HG03571 (cell line): Measurements from ENCODE around the gene CAMK1D.

Experiments used
- ATAC-seq: cut with Tn5 transposase; IDR thresholded peaks from one replicate; pipeline ENCODE4 v1.9.1; 2021; ENCODE audit not compliant: unreplicated experiment

CAMK1D gene

GRCh38 chr10:12781976-12782375 is 432.6 kb downstream of the CAMK1D start:
- no peak for ATAC-seq

DNA sequence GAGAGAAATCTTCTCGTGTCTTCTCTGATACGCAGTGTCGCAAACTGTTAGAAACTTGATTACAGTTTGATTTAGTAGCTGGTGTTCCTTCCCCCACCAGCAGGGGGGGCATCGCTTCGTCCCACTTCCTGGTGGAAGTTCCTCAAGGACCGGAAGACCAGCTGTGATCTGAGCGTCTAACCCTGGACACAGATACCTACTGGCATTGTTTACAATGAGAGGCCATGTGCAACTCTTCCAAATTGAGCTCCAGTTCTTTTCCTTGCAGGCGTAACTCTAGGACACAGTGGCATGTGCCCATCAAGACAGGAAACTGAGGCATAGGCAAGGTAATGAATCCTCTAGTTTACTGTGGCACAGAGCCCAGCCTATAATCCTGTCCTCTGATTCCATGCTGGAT is 433.2 kb downstream of the CAMK1D start:
- no peak for ATAC-seq

- no peak for ATAC-seq
These were observed 433.9 kb downstream of the CAMK1D start for GRCh38 chr10:12783293-12783692.

- no peak for ATAC-seq
These were observed 435.3 kb downstream of the CAMK1D start for GRCh38 chr10:12784646-12785045.

- no peak for ATAC-seq
These were observed 436.1 kb downstream of the CAMK1D start for GRCh38 chr10:12785415-12785831.

GRCh38 chr10:12787297-12787696 is 437.9 kb downstream of the CAMK1D start:
- ATAC-seq, result no peak

GRCh38 chr10:12788277-12788676 is 438.9 kb downstream of the CAMK1D start:
- no peak for ATAC-seq

DNA sequence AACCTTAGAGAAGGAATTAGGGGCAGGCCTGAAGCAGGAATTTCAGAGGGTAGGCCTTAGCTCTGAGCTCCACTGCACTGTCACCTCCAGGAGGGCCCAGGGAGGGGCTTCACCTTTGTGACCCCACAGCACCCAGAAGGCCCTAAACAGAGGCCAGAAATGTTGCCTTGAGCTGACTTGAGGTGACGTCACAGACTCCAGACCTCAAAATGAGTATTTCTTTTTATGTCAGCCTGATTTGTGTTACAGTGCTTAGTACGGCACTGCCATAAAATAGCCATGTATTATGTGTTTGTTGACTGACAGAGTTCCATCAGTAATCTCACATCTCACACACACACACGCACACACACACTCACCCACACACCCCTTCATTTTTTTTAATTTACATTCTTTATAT is 440.9 kb downstream of the CAMK1D start:
- ATAC-seq, result no peak

- no peak for ATAC-seq
These were observed 442.4 kb downstream of the CAMK1D start for GRCh38 chr10:12791728-12792127.

GRCh38 chr10:12792889-12793556 is 443.7 kb downstream of the CAMK1D start:
- no peak for ATAC-seq

GRCh38 chr10:12795315-12796110 is 446.2 kb downstream of the CAMK1D start:
- no peak for ATAC-seq

GRCh38 chr10:12796401-12797160 is 447.2 kb downstream of the CAMK1D start:
- no peak for ATAC-seq

DNA sequence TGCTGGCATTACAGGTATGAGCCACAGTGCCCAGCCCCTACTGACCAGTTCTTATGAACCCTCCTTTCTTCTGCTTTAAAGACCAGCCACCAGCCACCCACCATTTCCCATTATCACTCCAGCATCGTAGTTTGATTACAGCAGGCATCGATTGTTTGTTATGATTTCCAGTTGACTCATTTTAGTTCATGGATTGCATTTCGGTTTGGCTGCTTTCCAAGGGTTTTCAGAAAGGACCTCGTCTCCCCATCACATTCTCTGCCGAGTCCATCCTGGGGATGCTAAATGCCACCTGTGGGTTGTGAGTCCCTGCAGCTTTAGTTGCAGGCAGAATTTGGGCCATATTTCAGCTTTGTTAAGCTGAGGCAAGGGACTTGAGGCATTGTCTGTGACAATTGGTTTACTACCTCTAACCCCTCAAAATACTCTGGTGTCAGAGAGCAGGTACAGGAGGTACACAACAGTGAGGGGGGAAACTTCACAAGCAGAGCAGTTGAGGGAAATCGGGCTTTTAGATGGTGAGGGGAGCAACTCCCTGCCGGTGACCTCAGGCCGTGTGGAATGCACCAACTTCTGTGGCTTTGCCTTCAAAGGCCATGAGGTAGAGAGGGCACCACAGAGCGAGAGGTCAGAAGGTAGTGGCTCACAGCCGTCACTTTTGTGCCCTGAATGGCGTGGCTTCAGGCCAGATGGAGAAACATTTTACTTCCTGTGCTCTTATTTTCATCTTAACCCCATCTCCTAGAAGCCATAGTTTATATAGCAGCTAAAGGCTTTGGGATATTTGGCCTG is 448.3 kb downstream of the CAMK1D start:
- ATAC-seq, result no peak

GRCh38 chr10:12799144-12799543 is 449.8 kb downstream of the CAMK1D start:
- no peak for ATAC-seq

DNA sequence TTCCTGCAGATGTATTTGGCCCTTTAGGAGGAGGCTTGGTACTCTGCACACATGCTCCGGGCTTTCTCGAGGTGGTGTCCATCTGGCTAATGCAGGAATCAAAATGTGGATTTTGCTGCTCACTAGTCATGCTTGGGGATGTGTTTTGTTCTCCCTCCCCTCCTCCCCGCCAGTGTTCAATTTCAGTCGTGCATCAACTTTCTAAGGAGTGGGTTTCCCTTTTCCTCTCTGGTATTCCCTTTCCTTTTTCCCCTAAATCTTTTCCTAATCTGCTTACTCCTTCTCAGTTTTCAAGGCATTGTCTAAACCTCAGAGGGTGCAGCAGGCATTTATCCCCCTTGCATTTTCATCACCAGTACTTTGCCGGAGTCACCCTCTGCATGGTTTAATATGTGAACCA is 450.4 kb downstream of the CAMK1D start:
- no peak for ATAC-seq

GRCh38 chr10:12800302-12800701 is 451.0 kb downstream of the CAMK1D start:
- ATAC-seq, result no peak

DNA sequence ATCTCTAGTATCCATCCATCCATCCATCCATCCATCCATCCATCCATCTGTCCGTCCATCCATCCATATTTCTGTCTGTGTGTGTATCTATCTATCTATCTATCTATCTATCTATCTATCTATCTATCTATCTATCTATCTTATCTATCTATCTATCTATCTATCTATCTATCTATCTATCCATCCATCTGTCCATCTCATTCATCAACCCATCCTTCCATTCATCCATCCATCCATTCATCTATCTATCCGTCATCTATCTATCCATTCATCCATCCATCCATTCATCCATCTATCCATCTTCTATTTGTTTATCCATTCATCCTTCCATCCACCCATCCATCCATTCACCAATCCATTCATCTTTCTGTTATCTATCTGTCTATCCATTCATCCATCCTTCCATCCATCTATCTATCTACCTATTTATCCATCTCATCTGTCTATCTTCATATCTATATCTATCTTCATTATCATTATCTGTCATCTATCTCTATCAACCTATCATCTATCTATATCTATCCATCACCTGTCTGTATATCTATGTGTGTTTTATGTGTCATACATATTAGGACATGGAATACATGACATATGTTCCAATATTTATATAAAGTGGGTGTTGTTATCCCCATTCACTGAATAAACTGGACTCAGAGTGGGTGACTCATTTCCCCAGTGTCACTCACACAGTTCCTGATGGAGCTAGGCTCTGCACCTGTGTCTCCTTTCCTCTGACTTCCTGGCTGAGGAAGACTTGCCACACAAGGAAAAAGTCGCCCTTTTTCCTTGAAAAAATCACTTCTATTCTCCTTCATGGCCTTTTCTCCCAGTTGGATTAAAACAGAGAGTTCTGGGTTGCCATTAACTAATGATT is 452.1 kb downstream of the CAMK1D start:
- no peak for ATAC-seq

- ATAC-seq, result no peak
These were observed 454.4 kb downstream of the CAMK1D start for GRCh38 chr10:12803776-12804175.

DNA sequence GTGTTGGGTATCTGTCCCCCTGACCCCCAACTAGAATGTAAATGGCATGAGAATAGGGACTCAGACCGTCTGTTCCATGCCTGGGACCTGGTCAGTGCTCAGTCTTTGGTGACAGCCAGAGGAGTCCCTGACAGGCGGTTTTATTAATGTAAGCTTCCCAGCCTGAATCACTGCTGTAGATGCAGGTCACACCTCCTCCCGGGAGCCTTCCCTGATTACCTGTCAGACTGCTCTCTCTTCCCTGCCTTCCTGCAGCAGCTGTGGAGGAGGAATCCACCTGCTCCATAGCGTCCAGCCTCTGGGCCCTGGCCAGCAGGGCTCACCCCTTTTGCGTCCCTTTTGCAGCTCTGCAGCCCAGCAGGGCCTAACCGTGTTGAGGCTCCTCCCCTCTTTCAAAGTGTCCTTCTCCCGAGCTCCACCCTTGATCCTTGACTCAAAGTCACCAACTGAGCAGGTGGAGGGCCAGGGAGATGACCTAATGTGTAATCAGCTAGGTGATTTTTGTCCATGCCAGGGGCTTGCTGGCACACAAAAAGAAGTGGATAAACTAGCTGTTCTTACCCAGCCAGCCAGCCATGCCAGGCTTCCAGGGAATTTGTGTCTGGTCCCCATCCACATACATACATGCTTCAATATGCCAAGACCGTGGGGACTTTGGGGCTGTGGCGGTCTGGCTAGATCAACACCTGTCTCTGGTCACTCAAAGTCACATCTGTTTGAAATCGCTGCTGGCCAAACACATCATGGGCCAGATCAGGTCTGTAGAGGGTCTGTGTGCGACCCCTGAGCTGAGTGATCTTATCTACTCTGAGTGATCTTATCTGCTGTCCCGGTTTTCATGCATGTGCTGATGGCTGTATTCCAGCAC is 457.1 kb downstream of the CAMK1D start:
- ATAC-seq, result no peak
